NCI-H345 treated with DMSO at 0.1 percent for 48 hours (cell line): ENCODE results near the gene MB.

Experiments used
- DNase-seq: peaks from one replicate; lab custom pipeline; 2025; ENCODE audit not compliant: unreplicated experiment; lab: John Stamatoyannopoulos, UW

The MB gene

DNA sequence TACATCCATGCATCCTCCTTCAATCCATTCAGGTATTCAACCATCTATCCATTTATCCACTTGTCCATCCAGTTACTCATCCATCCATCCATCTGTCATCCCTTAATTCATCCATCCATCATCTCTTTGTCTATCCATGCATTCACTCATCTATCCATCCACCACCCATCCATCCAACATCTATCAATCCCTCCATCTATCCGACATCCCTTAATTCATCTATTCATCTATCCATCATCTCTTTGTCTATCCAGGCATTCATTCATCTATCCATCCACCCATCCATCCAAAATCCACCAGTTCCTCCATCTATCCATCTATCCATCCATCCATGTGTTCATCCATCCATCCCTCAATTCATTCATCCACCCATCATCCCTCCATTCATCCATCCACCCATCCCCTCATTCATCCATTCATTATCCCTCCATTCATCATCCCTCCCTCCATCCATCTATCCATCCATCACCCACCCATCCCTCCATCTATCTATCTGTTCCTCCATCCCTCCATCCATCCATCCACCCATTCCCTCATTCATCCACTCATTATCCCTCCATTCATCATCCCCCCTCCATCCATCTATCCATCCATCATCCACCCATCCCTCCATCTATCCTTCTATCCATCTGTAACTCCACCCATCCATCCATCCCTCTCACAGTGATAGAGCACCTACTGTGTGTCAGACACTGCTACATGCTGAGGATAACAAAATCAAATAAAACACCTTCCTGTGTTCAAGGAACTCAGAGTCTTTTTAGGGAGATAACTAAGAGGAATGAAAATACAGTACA, 1.5 kb upstream of the MB start:
- no peak for DNase-seq

DNA sequence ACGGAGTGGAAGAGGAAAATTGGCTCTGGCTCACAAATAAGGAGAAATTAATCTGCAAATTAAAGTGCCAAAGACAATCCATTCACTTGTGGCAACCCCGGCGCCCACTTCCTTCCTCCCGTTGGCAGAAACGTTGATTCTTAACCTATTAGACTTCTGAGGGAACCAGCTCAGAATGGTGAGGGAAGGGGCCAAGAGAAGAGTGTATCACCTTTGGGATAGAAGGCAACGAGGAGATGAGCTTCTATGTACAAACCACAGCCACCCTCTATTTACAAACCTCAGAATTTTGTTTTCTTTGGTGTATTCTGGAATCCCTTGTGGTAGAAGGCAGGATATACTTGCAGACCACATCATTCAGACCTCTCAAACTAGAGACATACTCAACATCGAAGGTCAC, 1.1 kb downstream of the MB start:
- DNase-seq: no peak

DNA sequence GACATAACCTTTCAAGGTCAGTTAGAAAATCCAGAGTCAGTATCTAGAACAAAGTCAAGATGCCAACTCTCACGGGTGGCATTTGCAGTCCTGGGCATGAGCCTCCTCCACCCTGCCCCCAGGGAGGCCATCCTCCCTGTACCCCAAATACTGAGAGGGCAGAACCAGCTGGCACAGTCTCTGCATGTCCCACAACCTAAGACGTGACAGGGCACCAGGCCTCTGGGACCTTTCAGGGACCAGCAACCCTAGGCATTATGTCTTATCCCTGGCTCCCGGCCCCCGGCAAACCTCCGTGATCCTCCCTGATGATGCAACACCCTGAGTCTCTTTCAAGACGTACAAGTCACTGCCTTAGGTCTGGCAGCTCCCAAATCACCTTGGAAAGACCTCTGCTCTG, 2.0 kb downstream of the MB start:
- no peak for DNase-seq

GRCh38 chr22:35614404-35614803, 2.7 kb downstream of the MB start:
- no peak for DNase-seq

DNA sequence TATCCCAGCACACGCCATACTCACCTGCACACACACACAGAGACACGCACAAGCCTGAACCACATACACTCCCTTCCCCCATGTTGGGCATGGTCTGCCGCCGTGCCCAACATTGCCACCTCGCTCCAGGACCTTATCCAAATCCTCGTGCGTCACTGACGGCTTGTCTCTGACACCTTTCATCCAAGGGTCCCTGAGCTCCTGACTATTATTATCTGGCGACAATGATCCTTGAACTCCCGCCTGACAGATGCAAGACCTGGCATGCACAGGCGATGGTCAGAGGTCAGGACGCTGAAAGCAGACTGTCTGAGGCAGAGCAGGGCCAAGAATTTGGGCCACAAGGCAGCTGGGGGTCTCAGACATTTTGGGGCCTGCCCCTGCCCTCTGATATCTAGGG, 4.2 kb downstream of the MB start:
- no peak for DNase-seq

GRCh38 chr22:35611891-35612576, 5.1 kb downstream of the MB start:
- DNase-seq: no peak

DNA sequence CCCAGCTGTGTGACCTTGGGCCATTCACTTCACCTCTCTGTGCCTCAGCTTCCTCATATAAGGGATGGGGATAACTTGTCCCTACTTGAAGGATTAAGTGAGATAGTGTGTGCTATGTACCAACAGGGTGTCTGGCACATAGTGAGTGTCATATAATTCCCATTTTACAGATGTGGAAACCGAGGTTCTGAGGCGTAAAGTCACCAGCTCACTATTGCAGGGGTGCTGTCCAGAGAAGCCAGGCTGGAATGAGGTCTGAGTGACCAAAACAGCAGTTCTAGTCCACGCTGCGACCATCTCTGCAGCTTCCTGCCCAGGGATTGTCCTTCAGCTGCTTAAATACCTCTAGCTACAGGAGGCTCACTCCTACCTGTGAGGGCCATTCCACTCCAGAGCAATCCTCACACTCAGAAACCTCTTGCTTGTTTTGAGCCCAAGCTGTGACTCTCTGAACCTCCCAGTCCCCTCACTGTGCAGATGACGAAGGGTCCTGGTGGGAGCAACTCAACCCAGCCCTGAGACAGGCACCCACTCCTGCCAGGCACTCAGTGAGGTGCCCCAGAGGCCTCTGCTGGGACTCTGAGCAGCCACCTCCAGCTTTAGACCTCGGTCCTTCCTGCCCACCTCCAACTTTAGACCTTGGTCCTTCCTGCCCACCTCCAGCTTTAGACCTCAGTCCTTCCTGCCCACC, 5.8 kb downstream of the MB start:
- no peak for DNase-seq

- DNase-seq: no peak
These were observed 6.4 kb downstream of the MB start for GRCh38 chr22:35610741-35611140.

- DNase-seq: no peak
These were observed 7.4 kb downstream of the MB start for GRCh38 chr22:35609761-35610160.

- DNase-seq: no peak
These were observed 7.9 kb downstream of the MB start for GRCh38 chr22:35609261-35609660.

DNA sequence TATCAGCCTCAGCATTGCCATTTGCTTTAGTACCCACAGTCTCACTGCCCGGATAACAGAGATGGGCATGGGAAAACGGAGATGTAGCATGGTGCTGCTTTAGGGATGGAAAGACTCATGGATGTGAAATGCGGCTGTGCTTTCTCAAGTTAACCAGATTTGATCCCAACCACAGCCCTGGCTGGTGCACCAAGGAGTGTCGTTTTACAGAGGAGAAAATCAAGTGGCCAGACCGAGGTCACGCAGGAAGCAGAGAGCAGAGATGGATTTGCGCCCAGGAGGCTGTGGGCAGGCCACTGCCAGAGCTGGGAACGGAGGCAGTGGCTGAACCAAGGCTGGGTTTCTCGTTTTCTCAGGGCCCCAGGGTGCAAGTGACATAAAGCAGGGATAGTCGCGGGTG, 9.0 kb downstream of the MB start:
- no peak for DNase-seq

DNA sequence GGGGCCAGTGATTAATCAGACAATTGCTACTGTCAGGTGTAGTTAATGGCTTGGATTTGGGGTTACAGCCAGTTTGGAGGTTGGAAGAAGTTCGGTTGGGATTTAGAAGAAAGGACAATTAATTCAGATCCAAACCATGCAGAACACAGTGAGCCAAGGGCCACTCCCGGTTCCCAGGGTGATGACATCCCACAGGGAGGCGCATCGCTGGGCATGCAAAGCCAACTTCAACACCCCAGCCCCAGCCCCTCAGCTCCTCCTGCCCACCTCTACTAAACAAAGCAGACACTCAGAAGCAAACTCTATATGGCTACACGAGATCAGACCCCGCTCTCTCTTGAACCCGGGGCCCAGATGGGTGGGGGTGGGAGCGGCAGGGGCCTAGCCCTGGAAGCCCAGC, 10.2 kb downstream of the MB start:
- no peak for DNase-seq

DNA sequence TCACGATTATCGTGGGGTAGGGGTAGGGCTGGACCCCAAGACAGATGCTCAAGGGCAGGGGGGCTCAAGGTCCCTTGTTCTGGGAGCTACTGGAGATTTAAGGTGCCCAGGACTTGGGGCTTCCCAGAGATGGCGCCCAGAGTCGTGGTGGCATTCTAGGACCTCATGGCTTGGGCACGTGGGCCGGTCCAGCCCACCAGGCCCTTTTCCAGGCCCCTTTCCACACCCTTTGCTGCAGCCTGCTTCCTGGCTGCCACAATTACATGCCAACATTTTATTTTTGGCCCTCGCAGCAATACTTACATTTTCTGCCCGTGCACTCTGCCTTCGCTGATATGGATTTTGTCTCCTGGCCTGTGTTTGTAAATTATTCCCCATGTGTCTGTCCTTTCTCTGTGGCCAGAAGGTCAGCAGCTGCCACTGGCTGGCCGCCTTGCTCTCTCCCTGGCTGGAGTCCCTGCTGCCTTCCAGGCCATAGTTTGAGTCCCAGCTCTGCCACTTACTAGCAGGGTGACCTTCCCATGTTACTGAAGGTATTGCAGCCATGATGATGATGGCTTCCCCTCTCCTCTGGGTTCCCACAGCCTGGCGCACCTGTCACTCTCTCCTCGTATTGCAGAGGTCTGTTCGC, 11.2 kb downstream of the MB start:
- no peak for DNase-seq

DNA sequence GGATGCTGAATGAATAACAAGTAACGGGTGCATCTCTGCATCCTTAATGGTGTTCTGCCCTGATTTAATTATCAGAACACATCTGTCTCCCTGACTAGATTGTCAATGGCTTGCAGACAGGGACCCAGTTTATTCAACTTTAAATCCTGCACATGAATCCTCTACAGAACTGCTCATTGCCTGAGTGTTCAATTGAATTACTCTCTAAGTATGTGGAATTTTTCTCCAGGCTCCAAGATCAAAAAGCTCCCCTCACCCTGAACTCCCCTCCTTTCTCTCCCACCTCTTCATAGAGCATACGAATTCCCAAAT, 11.8 kb downstream of the MB start:
- DNase-seq: no peak

DNA sequence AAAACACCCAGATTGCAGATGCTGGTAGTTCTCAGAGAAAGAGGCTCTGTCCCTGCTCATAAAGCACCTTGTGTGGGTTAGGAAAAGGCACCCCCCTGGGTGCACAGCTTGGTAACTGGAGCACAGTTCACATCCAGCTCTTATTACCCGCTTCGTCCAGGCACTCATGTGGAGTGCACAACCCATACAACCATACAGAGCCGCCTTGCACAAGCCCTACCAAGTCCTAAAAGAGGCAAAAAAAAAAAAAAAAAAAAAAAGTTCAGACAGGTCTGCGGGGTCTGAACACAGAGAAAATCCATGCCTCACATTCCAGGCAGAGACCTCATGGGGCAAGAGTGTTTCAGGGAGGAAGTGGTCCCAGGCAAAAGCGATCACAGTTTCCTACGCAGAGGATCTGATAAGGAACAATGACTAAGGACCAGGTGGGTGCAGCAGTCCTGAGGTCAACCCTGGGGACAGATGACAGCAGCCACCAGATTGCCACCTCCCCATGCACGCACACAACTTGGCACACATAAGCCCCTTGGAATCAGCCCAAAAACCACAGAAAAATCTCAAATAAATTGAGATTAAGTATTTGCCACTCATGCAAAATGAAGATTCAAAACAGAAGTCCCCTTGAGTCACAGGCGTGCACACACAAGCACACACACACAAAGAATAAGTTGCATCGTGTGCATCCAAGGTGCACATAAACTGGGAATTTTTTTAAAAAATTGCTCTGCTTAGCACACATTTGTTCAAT, 12.3 kb downstream of the MB start:
- DNase-seq: no peak

- no peak for DNase-seq
These were observed 15.2 kb downstream of the MB start for GRCh38 chr22:35601743-35602615.

DNA sequence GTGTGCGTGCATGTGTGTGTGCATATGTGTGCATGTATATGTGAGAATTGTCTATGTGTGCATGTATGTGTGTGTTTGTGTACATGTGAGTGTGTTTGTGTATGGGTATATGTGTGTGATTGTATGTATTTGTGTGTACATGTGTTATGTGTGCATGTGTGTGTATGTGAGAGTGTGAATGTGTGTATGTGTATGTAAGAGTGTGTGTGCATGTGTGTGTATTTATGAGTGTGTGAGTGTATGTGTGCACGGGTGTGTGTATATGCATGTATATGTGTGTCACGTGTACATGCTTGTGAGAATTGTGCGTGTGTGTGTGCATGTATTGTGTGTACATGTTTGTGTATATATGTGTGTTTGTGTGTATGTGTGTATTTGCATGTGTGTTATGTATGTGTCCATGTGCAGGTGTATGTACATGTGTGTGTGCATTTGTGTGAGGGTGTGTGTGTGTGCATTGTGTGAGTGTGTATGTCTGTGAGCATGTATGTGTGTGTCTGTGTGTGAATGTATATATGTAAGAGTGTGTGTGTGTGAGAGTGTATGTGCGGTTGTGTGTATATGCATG, 16.0 kb downstream of the MB start:
- DNase-seq: no peak

- no peak for DNase-seq
These were observed 16.7 kb downstream of the MB start for GRCh38 chr22:35600476-35600875.

GRCh38 chr22:35599364-35599763, 17.8 kb downstream of the MB start:
- no peak for DNase-seq

- DNase-seq: no peak
These were observed 18.8 kb downstream of the MB start for GRCh38 chr22:35598396-35598710.
